HG02852 (cell line): ENCODE results near the gene ZFAND3.
"Not testable (repeated sequence)": the region's sequence is repeated elsewhere in the genome, so short reads cannot be mapped to it uniquely, and the experiment has no call there.

Source experiments
- ATAC-seq: cut with Tn5 transposase; IDR thresholded peaks from one replicate; pipeline ENCODE4 v1.9.1; 2021; ENCODE audit warnings: mild to moderate bottlenecking, moderate library complexity; ENCODE audit not compliant: unreplicated experiment

The ZFAND3 gene

GRCh38 chr6:37990762-37991525 is 171.4 kb downstream of the ZFAND3 start:
- no peak for ATAC-seq

- ATAC-seq = no peak
These were observed 173.2 kb downstream of the ZFAND3 start for GRCh38 chr6:37992749-37993148.

- ATAC-seq = not testable (repeated sequence)
These were observed 173.7 kb downstream of the ZFAND3 start for GRCh38 chr6:37993194-37993593.

DNA sequence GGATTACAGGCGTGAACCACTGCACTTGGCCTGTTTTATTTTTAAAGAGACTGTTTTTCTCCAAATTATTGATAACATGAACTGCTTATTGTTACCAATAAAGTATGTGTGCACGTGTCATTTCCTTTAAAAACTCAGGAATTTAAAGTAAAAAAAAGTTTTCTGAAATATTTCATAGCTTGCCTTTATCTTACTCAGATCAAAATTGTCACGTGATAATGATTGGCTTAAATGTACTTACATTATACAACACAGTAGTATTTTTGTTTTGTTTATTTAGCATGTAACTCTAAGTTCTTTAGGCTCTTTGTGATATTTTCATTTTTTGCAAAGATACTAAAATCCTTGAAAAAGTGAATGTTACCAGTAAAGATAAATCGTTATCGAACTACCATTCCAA is 174.1 kb downstream of the ZFAND3 start:
- no peak for ATAC-seq

DNA sequence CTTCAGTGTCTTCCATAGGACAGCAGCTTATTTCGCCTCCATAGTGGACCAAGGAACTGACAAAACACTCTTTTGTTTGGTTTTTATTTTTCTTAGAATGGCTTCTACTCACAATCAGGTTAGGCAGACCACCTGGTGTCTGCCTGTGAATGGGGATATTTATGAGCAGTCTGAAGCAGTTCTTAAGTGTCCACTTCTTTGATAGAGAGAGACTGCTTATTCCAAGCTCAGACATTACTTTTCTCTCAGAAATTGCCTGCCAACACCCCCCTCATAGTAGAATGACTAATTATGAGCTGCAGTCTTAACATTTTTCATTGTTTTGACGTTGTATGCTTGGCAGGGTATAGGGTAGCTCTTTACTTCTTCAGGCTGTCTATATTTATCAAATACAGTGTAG is 174.7 kb downstream of the ZFAND3 start:
- no peak for ATAC-seq

DNA sequence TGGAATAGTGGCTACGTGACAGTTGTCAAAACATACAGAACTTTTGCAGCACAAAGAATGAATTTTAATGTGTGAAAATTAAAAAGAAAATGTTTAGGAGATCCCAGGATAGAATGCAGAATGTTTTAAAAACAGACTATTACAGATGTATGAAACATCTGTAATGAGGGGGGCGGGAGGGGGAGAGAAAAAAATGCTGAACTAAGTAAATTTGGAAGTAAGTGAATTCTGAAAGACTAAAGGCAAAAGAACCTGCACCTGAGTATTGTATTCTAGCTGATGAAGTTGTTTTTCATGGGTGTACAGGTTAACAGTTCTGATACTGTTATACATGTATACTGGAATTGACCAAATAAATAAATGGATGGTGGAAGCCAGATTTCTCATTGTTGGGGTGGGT is 178.8 kb downstream of the ZFAND3 start:
- ATAC-seq = no peak

GRCh38 chr6:38001386-38001785 is 181.9 kb downstream of the ZFAND3 start:
- ATAC-seq = no peak

- no peak for ATAC-seq
These were observed 185.4 kb downstream of the ZFAND3 start for GRCh38 chr6:38004908-38005307.

- ATAC-seq = no peak
These were observed 192.4 kb downstream of the ZFAND3 start for GRCh38 chr6:38011937-38012336.

GRCh38 chr6:38012573-38012972 is 193.0 kb downstream of the ZFAND3 start:
- ATAC-seq = no peak

DNA sequence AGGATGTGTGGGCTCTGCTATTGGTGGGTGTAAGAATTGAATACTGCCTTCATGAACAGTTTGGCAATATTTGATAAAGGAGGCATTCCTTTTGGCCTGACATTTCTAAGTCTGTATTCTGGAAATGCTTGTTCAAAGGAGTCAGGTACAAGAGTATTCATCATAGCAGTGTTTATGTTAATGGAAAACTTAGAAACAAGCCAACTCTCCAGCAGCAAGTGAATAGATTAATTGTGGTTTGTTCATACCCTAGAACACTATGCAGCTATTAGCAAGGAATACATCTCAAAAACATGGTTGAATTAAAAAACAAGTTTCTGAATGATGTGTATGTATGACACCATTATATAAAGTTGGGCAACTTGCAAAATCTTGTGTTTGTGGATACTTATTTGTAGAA is 195.8 kb downstream of the ZFAND3 start:
- ATAC-seq = no peak

GRCh38 chr6:38016824-38017223 is 197.3 kb downstream of the ZFAND3 start:
- ATAC-seq = no peak

DNA sequence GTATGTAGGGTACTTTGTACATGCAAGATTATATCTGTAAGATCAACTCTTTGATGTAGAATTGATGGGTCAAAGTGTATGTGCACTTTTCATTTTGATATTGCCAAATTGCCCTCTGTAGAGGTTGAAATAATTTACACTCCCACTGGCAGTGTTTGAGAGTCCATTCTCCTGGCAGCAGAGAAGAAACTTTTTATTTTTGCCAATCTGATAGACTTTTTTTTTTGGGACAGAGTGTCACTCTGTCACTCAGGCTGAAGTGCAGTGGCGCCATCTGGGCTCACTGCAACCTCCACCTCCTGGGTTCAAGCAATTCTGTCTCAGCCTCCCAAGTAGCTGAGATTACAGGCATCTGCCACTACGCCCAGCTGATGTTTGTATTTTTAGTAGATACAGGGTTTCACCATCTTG is 199.2 kb downstream of the ZFAND3 start:
- ATAC-seq = no peak

DNA sequence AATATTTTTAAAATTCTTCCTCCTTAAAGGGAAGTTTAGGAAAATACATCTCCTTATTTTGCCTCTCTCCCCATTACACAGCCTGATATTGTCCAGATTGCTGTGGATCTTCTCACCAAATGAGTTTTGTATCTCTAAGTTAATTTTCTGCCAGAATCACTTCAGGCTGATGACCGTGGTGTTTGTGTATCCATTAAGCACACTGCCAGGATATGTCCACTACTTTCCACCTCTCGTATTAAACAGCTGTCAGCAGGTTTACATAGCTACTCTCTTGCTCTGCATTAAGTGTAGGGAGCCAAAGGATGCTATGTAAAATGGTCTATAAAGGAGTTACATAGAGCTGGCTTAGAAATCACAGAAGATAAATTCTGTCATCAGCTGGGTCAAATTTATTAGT is 201.1 kb downstream of the ZFAND3 start:
- no peak for ATAC-seq

DNA sequence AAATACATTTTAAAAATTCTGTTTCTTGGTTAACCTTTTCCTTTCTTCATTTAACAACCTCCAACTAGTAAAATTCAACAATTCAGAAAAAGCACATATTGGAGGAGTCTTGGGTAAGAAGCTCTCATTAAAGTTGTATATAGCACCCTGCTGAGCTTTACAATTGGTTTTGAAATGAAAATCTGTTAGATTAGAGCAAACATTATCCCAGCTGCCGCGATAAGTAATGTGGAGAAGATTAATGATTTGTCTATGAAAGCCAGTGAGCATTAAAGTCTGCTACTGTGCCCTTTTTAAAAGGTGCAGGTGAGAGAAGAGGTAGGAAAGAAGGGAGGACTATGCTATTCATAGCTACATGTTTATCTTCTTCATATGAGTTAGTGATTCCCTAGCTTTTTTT is 201.5 kb downstream of the ZFAND3 start:
- no peak for ATAC-seq

DNA sequence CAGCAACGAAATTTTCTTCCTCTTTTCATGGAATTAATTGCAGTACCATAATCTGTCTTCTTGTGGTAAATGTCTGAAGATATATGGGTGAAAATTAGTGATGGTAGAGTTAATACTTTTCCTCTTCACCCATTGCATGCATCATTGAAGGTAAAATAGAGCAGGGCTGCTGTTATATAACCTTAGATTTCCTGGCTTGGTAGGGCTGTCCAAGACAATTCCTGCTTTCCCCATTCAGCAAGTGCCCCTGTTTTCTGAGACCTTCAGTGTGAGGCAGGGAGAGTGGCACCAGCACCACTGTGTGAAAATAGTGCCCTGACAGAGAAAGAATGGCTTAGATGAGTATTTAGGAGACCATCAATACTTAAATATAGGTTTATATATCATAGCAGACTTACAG is 202.0 kb downstream of the ZFAND3 start:
- ATAC-seq = no peak

DNA sequence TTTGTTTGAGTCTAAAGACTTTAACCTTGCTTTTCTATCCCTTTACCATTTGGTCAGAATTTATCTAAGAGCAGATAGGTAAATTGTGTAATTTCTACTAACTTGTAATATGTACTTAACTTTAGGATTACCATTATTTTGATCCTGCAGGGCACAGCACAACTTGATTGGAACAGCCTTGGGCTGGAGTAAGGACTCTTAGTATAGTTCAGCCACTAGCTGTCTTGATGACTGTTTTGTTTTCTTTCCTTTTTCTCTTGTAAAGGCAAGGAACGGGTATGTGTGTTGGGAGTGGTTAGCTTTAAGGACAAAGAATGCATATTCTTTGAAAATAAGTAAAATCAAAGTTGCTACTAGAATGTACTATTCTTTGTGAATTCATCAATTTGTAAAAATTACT is 203.2 kb downstream of the ZFAND3 start:
- no peak for ATAC-seq

DNA sequence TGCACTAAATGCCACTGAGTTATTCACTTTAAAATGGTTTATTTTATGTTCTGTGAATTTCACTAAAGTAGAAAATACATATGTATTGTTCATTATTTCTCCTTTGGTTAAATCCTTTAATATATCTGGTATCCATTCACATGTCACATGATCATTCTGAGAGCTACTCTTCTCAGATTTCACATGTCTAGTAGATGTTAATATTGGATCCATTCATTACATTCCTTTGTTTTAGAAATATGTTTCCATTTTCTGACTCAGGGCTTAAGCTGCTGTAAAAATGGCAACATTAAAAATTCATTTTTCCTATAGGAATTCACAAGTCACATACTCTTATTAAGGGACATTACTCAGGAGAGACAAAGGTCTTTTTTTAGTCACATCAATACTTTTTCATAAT is 205.4 kb downstream of the ZFAND3 start:
- no peak for ATAC-seq

GRCh38 chr6:38025451-38025850 is 205.9 kb downstream of the ZFAND3 start:
- no peak for ATAC-seq

DNA sequence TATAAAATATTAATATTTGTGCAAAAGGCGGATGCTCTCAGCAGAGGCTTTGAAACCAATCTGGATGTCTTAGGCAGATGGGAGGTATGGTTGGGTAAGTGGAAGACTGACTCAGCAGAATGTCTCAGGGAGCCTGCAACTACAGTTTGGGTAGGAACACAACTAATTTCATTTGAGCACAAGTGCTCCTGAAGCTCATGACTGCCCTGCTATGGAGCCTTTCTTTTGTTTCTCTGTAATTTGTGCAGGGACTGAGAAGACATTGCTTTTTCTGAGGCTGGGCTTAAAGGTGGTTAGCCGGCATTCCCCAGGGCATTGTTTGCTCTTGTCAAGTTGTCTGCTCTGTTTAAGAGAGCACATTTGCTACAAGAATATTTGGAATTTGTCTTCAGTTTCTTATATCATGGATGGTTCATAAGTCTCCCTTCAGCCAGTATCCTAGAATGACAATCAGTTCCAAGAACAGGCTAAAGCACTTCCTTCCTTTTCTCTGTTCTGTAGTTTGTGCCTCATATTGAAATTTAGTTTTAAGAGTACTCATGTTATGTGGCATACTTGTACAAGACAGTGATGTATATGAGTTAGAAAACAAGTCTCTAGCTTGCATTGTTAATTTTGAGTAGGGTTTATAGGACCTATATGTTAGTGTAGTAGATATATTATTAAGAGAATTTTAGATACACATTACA is 208.3 kb downstream of the ZFAND3 start:
- ATAC-seq = no peak

GRCh38 chr6:38030380-38030779 is 210.9 kb downstream of the ZFAND3 start:
- no peak for ATAC-seq

GRCh38 chr6:38032797-38033196 is 213.3 kb downstream of the ZFAND3 start:
- ATAC-seq = no peak
